Stimulated activated CD4-positive, alpha-beta T cell treated with anti-CD3 and anti-CD28 coated beads, Interleukin-4, amount 100 ng/mL, for 4 hours (primary cell): ENCODE data around the gene DDB1.
A peak's percentile ranks its signal among the peaks of the same experiment; 100 is the strongest.

Experiments
- DNase-seq, 2 experiments: peaks; one replicate each; pipeline ENCODE4 v3.0.0-alpha.2; 2020

The DDB1 gene

DNA sequence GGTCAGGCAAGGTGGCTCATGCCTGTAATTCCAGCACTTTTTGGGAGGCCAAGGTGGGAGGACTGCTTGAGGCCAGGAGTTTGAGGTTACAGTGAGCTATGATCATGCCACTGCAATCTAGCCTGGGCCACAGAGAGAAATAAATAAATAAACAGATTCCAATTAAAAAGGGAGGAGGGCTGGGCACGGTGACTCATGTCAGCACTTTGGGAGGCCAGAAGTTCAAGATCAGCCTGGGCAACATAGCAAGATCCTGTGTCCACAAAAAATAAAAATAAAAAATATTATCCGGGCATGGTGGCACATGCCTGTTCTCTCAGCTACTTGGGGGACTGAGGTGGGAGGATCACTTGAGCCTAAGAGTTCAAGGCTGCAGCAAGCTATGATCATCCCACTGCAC, 21.3 kb upstream of the DDB1 start:
- DNase-seq, result no peak

DNA sequence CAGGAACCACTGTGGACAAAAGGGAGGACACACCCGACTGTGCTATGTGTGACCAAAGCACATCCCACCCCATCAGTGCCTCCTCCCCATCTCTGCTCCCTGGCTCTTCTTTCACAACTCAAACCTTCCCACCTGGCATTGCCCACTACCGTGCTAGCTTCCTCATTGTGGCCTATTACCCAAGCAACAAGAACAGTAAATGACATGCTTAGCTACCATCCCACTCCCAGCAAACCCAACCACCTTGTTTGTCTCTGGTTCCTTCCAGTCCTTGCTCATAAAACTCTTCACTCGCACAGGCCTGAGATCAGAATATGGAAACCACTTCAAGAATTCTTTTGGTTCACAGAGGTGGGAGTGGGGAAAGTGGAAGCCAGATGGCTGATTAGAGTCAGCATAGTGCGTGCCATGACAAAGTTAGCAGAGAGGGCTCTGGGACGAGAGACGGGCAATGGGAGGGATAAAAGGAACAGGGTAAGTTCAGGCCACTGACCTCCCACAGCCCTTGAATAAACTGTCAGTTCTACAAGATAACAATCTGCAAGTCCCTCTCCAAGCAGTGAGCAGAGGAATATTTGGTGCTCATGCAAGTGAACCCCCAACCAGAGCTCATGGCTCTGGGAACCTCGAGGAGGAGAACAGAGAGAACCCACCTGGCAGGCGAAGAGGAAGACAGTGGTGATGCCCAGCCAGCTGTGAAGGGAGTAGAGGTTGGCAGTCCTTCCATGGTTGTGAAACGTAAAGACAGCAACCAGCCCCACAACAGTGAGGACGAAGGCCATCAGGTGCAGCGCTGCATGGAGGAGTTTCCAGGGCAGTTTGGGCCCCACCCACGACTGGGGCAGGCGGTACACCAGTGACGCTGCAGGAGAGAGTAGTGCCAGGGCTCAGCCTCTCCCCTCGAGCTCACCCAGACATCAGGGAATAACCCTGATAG, 20.5 kb upstream of the DDB1 start:
- DNase-seq, result no peak

DNA sequence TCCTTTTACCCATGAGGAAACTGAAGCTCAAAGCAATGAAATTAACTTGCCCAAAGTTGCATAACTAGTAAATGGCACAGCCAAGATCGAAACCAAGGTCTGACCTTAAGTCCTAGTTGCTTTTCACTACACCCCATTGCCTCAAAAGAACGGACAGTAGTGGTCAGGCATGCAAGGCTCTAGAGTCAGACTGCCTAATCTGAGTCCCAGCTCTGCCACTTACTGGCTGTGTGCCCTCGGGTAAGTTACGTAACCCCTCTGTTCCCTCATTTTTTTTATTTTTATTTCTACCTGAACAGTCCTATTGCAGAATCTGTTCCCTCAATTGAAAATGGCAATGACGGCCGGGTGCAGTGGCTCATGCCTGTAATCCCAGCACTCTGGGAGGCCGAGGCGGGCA, 19.1 kb upstream of the DDB1 start:
- DNase-seq, result no peak

DNA sequence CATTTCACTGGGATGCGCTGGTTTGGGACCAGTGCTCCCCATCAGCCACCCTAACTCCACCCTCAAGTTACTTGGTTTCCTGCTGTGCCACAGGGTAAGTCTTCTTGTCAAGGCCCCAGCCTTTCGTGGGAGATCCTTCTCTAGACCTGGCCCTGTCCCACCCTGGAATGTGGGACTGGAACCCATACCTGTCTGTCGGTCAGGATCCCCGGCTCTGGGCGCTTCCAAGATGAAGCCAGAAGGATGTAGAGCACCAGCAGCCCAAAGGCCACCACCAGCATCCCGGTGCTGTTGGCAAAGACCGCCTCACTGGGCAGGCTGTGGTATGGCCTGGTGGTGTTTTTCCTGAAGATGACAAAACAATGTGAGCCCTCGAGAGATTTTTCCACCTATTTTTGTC, 17.9 kb upstream of the DDB1 start:
- DNase-seq, result no peak

DNA sequence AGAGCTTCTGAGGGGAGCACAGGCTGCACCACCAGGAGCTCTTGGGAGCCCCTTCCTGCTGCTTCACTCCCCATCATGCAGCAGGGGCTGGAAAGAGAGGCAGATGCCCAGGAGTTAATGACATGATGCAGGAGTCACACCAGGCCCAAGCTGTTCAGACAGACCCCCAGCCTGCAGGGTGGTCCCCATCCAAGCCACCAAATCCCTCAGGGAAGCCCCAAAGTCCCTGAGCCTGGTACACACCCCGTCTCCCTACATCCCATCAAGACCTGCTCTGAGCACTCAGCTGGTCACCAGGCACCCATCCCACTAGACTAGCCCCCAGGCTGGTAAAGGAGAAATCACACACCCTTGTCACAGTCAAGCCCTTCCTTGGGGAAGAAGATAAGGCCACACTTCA, 17.4 kb upstream of the DDB1 start:
- DNase-seq, result no peak

DNA sequence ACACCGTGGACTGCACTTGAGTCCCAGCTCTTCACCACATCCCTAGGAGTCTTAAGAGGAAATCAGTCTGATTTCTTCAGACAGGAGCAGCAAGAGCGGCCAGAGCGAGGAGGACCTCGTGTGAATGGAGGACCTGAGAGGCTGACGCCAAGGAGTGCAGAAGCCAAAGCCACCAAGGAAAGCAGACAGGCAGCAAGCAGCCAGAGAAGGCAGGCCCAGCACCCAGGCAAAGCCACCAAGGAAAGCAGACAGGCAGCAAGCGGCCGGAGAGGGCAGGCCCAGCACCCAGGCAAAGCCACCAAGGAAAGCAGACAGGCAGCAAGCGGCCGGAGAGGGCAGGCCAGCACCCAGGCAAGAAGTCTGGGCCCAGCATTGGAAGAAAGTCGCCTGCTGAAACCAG, 17.0 kb upstream of the DDB1 start:
- no peak for DNase-seq

DNA sequence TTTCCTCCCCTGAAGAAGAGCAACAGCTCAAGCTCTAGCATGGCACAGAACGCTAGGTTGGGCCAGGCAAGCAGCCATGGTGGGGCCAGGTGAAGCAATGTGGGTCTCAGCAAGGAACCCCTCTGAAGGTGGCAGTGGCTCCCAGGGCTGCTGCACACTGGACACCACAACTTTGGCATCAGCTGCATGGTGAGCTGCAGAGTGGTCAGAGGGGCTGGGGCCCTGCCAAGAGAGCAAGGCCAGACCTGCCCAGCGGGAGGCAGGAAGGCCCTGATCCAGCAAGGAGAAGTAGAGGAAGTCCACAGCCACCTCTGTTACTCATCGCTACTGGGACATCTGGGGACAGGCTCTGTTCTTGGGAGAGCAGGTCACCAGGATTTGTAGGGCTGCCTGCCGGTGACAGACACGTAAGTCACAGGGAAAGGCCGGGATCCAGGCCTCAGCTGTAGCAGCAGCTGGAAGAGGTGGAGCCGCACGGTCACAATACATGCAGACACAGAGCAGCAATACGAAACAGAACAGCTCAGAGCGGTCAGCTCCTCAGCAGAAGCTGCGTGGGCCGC, 16.4 kb upstream of the DDB1 start:
- no peak for DNase-seq

DNA sequence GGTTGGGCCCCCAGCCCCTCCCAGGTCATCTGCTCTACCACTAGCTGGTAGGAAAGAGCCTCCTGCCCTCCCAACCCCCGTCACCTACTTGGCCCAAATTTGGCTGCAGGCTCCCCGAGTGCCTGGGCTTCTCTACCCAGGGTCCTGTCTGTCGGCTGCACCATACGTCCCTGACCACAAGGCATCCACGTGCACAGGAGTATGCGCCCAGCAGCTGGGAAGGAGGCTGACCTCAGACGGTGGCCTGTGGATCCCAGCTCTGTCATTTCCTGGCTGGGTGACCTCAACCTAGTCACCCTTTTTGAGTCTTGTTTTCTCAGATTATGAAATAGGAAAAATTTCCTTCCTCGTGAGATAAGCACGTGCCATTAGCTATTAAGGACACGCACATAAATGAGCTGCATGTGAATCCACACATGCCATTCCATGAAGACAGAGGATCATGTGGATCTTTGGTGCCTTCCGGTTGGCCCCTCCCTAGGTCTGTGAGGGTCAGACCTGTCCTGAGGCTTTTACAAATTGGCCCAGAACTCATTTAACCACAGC, 15.1 kb upstream of the DDB1 start:
- DNase-seq, result no peak

DNA sequence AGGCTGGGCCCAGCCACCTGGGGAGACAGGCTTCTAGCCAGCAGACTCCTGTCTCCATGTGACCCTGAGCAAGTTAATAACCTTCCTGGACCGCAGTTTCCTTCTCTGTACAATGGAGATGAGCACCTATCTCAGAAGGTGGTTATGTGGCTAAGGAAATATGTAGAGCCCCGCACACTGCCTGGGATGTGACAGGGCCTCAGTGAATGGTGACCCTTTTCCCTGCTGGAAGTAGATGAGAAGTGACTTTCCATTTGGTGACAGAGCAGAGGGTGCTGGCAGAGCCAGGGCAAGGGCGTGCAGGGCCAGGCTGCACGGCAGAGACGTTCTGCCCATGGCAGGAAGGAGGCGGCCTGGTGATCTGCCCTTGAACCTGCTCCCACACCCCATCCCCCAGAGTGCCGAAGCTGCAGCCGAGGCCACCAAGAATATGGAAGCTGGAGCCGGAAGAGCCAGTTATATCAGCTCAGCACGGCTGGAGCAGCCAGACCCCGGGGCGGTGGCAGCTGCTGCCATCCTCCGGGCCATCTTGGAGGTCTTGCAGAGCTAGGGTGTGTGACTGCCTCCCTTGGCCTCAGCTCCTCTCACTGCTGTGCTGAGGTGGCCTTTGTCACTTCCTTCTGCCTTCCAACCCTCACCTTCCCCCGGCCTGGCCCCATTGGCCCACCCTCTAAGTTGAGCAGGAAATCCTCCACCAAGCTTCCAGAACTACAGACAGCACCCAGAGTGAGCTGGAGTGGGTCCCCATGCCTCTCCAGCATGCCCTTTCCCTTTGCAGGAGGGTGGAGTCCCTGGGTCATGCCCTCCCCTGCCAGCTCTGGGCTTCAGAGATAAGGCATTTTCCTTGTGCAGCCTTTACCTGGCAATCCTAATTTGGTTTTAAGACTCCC, 13.3 kb upstream of the DDB1 start:
- no peak for DNase-seq

DNA sequence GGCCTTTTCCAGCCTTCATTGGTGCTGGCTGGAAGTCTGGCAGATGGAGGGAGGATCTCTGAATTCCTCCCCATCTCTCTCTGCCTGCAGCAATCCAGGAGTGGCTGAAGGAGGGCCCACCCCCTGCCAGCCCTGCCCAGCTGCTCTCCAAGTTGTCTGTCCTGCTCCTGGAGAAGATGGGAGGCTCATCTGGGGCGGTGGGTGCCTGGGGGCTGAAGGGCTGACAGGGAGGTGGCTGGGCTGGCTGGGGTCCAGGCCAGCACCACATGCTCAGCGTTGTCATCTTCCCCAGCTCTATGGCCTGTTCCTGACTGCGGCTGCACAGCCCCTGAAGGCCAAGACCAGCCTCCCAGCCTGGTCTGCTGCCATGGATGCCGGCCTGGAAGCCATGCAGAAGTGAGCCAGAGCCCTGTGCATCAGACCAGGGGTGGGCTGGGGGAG, 12.3 kb upstream of the DDB1 start:
- no peak for DNase-seq

DNA sequence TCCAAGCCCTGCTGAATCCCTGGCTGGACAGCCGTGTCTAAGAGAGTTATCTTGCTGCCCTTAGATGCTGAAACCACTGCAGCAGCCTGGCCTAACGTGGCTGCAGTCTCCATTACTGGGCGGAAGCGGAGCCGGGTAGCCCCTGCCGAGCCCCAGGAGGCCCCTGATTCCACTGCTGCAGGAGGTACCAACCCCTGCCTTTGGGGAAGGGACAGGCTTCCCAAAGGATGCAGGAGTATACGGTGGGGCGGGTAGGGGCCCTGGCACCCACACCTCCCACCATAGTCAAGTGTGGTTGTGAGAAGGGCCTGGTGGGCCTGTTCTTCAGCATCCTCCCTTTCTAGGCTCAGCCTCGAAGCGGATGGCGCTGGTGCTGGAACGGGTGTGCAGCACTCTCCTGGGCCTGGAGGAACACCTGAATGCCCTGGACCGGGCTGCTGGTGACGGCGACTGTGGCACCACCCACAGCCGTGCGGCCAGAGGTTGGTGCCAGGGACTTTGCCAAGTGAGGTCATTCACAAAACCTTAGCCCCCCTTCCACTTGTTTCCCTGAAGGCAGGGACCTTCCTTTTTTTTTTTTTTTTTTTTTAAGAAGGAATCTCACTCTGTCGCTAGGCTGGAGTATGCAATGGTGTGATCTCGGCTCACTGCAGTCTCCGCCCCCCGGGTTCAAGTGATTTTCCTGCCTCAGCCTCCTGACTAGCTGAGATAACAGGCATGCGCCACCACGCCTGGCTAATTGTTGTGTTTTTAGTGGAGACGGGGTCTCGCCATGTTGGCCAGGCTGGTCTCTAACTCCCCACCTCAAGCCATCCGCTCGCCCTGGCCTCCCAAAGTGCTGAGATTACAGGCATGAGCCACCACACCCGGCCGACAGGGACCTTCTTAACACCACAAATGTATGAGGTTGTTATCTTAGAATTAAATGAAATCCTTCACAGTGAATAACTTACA, 11.2 kb upstream of the DDB1 start:
- no peak for DNase-seq

DNA sequence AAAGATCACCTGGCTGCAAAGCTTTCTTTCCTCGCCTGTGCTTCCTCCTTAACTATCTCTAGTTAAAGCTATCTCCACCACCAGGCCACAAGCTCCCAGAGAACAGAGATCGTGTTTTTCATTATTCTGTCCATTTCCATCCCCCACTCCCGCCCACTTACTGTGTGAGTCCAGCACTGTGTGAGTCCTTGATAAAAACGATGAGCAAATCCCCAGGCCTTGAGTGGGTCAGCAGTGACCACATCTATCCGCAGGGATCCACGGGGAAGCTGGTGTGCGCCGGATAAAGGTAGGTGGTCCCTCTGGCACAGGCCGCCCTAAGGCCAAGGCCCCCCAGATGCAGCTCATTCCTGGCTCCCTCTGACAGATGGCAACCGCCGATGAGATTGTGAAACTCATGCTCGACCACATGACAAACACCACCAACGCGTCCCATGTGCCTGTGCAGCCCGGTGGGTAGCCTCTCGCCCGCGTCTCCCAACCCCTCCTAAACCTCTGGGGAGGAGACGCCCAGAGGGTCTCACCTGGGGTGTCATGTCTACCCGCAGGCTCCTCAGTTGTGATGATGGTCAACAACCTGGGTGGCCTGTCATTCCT, 9.4 kb upstream of the DDB1 start:
- DNase-seq, result no peak

DNA sequence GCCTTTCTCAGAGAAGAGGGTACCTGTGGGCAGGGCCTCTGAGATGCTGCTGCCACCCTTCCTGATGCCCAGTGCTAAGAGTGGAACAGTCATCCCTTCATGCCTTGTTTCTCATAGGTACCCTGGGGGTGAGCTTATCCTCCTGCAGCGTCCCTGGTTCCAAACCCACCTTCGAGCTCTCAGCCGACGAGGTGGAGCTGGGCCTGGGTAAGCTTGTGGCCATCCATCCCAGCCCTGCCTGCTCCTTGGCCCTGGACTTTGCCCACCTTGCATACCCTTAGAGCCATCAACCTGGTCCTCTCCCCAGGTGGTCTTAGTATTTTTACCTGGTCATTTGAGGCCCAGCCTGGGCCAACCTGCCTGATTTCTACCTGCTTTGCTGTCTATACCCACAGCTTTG, 8.8 kb upstream of the DDB1 start:
- no peak for DNase-seq

DNA sequence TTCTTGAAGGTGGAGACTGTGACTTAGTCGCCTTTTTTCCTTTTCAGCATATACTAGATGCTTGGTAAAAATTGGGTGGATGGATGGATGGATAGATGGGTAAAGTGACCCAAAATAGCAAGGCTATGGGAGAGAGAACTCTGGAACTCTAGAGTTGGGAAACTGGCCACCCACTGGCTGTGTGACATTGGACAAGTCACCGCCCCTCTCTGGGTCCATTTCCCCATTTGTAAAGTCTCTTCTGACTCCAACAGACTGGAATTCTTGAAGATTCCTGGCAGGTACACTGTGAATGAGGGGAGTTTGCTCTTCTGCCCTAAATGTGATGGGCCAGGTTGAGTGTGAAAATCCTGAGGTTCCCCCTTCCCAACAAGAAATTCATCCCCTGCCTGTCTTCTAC, 8.1 kb upstream of the DDB1 start:
- no peak for DNase-seq

DNA sequence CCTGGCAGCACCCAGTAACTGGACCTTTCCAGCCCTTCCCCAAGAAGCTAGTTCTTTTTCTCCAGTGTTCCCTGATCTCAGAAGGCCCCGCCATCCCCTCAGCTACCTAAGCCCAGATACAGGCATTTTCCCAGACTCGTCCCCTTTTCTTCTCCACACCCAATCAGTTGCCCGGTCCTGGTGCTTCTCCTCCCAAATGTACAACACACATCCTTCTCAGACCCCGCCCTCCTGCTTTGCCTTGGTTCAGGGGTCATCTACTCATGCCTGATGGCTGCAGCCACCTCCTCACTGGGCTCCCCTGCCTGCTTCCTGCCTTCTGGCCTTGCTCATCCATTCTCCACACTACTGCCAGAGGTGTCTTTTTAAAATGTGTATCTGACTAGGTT, 6.6 kb upstream of the DDB1 start:
- no peak for DNase-seq

DNA sequence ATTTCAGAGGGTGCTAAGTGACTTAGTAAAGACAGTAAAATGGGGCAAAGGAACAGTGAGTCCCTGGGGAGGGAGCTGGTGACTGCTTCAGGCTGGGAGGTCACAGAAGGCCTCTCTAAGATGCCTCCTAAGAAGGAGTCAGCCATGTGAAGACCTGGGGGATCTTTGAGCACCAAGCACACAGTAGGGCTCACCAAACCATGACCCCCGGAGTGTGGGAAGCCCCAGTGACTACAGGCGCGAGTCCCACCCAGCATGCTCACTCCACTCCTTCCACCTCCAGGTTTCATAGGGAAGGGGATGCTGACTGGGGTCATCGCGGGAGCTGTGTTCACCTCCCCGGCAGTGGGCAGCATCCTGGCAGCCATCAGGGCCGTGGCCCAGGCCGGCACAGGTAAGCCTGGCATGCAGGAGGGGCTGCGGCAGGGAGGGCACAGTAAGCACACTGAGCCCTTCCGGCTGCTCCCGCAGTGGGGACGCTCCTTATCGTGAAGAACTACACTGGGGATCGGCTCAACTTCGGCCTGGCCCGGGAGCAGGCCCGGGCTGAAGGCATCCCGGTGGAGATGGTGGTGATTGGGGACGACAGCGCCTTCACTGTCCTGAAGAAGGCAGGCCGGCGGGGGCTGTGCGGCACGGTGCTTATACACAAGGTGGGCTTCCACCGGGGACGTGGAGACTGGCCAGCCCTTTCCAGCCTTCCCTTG, 6.0 kb upstream of the DDB1 start:
- DNase-seq, result no peak

DNA sequence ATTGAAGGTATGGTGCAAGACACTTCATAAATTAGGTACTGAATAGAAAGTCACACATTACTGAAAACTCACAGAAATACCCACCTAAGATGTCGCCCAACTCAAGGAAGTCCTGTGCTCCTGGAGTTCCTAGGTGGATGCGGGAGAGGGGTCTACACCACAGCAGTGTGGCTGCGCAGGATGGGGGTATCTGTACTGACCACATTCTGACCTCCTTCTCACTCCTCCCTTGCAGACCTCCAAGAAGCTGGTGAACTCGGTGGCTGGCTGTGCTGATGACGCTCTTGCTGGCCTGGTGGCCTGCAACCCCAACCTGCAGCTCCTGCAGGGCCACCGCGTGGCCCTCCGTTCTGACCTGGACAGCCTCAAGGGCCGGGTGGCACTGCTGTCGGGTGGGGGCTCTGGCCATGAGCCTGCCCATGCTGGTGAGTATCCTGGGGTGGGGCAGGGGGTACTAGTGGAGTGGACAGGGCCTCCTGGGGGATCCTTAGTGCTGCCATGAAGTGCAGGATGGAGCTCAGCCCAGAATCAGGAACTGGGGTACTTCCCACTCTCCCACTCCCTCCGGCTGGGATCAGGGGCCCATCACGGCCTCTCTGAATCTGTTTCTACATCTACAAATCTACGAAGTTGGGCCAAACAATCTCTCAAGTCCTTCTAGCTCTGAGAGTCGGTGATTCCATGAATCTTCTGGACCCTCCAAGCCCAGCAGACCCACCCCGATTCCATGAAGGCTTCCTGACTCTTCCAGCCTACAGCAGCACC, 5.0 kb upstream of the DDB1 start:
- DNase-seq, result no peak

DNA sequence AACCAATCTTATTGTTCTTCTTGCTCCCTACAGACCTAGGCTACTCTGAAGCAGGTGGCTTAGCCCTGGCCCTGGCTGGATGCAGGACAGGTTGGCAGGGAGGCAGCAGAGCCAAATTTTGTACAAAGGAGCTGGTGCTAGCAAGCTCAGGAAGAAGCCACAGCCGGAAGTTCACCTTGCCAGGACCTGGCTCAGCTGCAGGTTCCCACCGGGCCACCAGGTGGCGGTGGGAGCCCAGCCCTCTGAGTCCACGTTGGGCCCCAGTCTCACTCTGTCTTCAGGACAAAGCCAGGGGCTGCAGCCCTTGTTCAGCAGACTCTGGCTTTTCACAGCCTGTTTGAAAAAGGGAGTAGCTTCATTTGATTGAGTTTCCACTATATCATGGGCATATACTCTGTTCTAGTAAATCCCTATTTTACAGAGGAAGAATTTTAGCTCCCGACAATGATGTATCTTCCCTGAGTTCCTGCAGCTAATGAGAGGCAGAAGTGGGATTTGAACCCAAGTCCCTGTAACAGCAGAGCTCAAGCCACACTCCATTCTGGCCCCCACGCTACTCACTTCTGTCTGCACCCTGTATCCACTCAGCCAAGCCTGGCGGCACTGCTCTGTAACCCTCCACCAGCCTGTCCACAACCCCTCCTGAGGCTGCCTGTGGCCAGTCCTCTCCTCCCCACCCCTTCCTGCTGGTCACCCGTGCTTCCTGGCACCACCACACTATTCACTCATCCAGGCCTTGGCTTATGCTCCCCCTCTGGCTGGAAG, 3.4 kb upstream of the DDB1 start:
- DNase-seq, result peak; percentile 76 to 79

DNA sequence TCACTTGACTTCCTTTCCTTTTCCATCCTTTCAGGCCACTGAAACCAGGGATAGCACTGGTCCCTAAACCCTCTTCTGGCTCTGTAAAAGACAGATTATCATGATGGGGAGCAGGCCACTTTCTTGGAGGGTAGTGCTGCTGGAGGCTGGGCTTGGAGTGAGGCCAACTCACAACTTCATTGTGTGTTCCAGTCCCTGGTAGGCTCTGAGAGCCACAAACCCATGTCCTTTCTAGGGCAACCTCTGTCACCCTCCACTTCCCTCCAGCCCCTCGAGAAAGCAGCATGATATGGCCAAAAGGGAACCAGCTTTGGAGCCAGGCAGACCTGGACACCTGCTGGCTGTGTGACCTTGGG, 2.4 kb upstream of the DDB1 start:
- DNase-seq, result no peak
